Naive thymus-derived CD8-positive, alpha-beta T cell (primary cell): ENCODE measurements around the gene ENO2. TPM values are rescaled to one million over a fixed set of nuclear protein-coding genes. Genes with fewer than 3 reads are reported as not detected.
"Not testable (repeated sequence)": the region's sequence is repeated elsewhere in the genome, so short reads cannot be mapped to it uniquely, and the experiment has no call there.

Source experiments
- ATAC-seq, 2 donors: fragments of 150-1000 bp; cut with Tn5 transposase in 1 of 2; sonication (Bioruptor Pico), chemical (Tn5 transposase) in 1 of 2; 1 replicate in 1 of 2; 2 replicates in 1 of 2; pipeline ENCODE4 v1.10.0; 2021; ENCODE audit warnings: mild to moderate bottlenecking in 2 of 2, moderate library complexity in 2 of 2
- POLR2A ChIA-PET: fragments of 350-600 bp; sonication (Branson Sonifier 250); formaldehyde crosslinking; loops from one replicate; lab custom pipeline; 2021; ENCODE audit warnings: antibody characterized with exemption; lab: Charles Lee
- DNase-seq, 10 donors: peaks; one replicate each; pipeline versions ENCODE4 v3.0.0 to v3.0.0-alpha.2; 2020 to 2022
- H3K27ac Mint-ChIP-seq, 10 donors: one replicate each; pipeline ENCODE4 v1.8.0; 2020 to 2022; ENCODE audit warnings: mild to moderate bottlenecking in 10 of 10, mixed read lengths in 10 of 10, moderate library complexity in 4 of 10, inconsistent platforms in 1 of 10
- H3K27me3 Mint-ChIP-seq, 5 donors: one replicate each; pipeline ENCODE4 v1.8.0; 2021 to 2022; ENCODE audit warnings: mixed read lengths in 5 of 5
- H3K36me3 Mint-ChIP-seq, 3 donors: one replicate each; pipeline ENCODE4 v1.8.0; 2020 to 2022; ENCODE audit warnings: mixed read lengths in 3 of 3, mild to moderate bottlenecking in 2 of 3, inconsistent platforms in 1 of 3
- H3K4me1 Mint-ChIP-seq, 4 donors: one replicate each; pipeline ENCODE4 v1.8.0; 2021 to 2022; ENCODE audit warnings: mixed read lengths in 4 of 4
- H3K4me3 Mint-ChIP-seq, 10 donors: one replicate each; pipeline ENCODE4 v1.8.0; 2020 to 2022; ENCODE audit warnings: mild to moderate bottlenecking in 10 of 10, mixed read lengths in 10 of 10, moderate library complexity in 6 of 10, inconsistent platforms in 1 of 10
- H3K9me3 Mint-ChIP-seq, 9 donors: one replicate each; pipeline ENCODE4 v1.8.0; 2020 to 2022; ENCODE audit warnings: mixed read lengths in 9 of 9, mild to moderate bottlenecking in 3 of 9, inconsistent platforms in 1 of 9, moderate library complexity in 1 of 9
- polyA plus RNA-seq, 3 donors: library from polyadenylated mRNA; unstranded; fragments of 300-500 nt; fragmentation: Illumina TruSeq; gene quantifications; one replicate each; pipeline ENCODE4 v1.2.3, GENCODE V29; 2021
- total RNA-seq, 8 experiments: library from RNA in 2 of 8; stranded (reverse) in 2 of 8; gene quantifications; one replicate each; pipeline ENCODE4 v1.2.3 and lab custom pipeline; 2021 to 2026

ENO2 gene
- total and polyA plus RNA-seq, 5 experiments from 2014 or later, result 19.4 to 144 (median 29.2) TPM

DNA sequence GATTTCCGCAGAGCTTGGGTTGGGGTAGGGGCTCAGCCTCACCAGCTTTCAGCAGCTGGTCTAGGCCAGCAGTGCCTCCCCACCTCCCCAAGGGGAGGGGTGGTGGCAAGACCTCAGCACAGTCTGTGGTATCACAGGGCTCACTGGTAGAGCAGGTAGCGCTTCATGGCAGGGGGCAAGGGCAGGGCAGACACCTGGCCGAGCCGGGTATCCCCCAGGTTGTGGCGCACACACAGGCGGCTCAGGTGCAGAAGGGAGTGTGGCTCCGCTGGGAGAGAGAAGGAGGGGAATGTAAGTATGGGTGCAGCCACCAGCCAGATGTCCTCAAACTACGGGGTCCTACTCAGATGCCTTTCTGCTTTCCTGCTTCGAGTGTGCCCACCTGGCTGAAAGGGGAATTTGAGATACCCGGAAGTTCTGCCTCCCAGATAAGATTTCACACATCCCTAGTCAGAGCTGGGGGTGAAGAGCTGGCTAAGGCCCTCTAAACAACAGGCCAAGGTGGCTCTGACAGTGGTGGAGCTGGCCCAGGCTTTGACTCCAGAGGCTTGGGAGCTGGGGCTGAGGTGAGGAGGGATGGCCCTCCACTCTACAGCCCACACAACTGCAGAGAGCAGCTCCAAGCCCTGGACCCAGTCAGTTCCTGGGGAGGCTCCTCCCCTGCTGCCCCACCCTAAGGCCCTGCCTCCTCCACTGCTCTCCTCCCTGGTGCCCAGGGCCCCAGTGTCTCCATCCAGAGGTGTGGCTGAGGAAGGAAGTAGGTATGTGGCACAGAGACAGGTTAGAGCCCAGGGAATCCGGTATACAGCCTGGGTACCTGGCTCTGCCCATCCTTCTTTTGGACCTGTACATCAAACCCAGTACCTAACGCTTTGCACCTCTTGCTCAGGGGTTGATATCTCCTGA is 43.1 kb upstream of the ENO2 start:
- no peaks in the 10 kb centered on the region for H3K9me3 Mint-ChIP-seq
- DNase-seq (peak in 2 of 10 donors; percentile 6 to 61), ATAC-seq (no peak)
- H3K36me3 Mint-ChIP-seq, result peaks cover 0 to 22% (median 0%) of the 10 kb centered on the region in 3 donors
- H3K4me1 Mint-ChIP-seq, result peaks cover 37 to 65% (median 58%) of the 10 kb centered on the region in 4 donors
- H3K27ac Mint-ChIP-seq, result peak overlapping the region; percentile 53 to 95 (median 90)
- no peaks in the 10 kb centered on the region for H3K27me3 Mint-ChIP-seq
- peak overlapping the region; percentile 84 to 97 (median 90) for H3K4me3 Mint-ChIP-seq
- POLR2A ChIA-PET, result interaction anchor here (0.8 to 5.1 kb wide), 13 partner anchors 19 to 236 kb away, joined by 3 to 88 read pairs (median 27); partner anchors contain the start of genes C12orf57, CDCA3, ENO2 and P3H3

- ATAC-seq (peak; percentile 43 to 48), DNase-seq (peak; percentile 70 to 88 (median 84))
- POLR2A ChIA-PET, result interaction anchor here (0.6 to 5.1 kb wide), 37 partner anchors 8 to 379 kb away, joined by 3 to 88 read pairs (median 7); partner anchors contain the start of genes C12orf57, CDCA3, COPS7A and ENO2
- no peaks in the 10 kb centered on the region for H3K9me3 Mint-ChIP-seq
- H3K36me3 Mint-ChIP-seq, result peaks cover 0 to 25% (median 0%) of the 10 kb centered on the region in 3 donors
- peak overlapping the region; percentile 57 to 95 (median 90) for H3K27ac Mint-ChIP-seq
- peak overlapping the region; percentile 84 to 97 (median 90) for H3K4me3 Mint-ChIP-seq
- peaks cover 41 to 58% (median 54%) of the 10 kb centered on the region in 4 donors for H3K4me1 Mint-ChIP-seq
- H3K27me3 Mint-ChIP-seq, result no peaks in the 10 kb centered on the region
These were observed 42.0 kb upstream of the ENO2 start for GRCh38 chr12:6872073-6873048.

DNA sequence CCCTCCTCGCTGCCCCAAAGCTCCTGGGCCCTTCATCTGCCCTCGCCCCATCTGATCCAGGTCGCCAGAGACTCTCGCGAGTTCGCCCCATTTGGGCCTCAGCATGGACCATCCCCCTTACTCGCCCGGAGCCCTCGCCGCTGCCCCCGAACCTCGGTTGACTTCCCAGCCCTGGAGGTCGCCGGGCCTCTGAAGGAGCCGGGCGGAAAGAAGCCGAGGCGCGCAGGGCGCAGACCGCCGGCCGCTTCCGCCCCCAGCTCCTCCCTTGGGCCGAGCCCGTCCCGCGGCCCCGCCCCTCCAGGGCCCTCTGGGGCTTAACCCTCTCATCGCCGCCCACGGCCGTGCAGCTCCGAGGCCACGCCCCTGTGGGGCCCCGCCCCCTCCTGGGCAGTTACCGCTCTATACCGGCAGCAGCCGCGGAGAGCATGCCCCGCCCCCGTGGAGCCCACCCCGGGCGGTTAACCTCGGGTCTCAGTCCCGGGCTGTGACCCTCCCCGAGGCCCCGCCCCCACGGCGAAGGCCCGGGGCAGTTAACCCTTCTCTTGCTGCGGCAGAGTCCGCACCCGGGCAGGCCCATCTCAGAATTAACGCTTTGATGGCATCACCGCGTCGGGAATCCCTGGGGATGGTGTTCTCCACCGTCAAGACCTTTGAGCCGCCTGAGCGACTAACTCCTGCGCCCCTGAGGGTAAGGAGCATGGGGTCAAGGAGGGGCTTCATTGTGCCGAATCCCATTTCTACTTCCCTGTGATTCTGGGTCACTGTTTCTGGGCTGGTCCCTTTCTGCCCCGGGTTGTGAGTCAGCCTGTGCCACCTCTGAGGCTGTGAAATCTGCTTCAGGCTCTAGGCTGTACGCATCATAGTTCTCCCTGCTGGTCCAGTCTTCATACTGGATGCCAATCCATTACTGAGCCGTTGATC is 41.0 kb upstream of the ENO2 start, which contains the start of gene SPSB2:
SPSB2 (minus strand) TSS at position 210 of the 921 bp plus-strand sequence. CDS start 402 bp downstream, outside the sequence.
- H3K36me3 Mint-ChIP-seq, result peaks cover 0 to 26% (median 0%) of the 10 kb centered on the region in 3 donors
- no peaks in the 10 kb centered on the region for H3K9me3 Mint-ChIP-seq
- H3K4me3 Mint-ChIP-seq, result peak within 1 kb of the TSS; percentile 84 to 97 (median 90)
- ATAC-seq, result peak; percentile 77 to 90
- DNase-seq, result peak; percentile 95 to 100 (median 98)
- H3K27ac Mint-ChIP-seq, result peak within 1 kb of the TSS; percentile 80 to 95 (median 90)
- H3K27me3 Mint-ChIP-seq, result no peaks in the 10 kb centered on the region
- POLR2A ChIA-PET, result interaction anchor here (0.6 to 5.1 kb wide), 37 partner anchors 7 to 380 kb away, joined by 3 to 88 read pairs (median 7); partner anchors contain the start of genes C12orf57, CDCA3, COPS7A and ENO2
- H3K4me1 Mint-ChIP-seq, result peaks cover 37 to 53% (median 49%) of the 10 kb centered on the region in 4 donors

DNA sequence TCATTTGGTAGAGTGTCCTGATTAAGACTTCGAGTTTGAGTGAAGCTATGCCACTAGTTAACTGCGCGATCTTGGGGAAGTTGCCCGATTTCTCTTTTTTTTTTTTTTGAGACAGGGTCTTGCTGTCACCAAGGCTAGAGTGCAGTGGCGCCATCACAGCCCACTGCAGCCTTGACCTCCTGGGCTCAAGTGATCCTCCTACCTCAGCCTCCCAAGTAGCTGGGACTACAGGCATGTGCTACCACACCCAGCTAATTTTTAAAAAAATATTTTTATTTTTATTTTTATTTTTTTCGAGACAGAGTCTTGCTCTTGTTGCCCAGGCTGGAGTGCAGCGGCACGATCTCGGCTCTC is 40.4 kb upstream of the ENO2 start:
- not testable (repeated sequence) for DNase-seq, H3K9me3 Mint-ChIP-seq, ATAC-seq, H3K27me3 Mint-ChIP-seq
- peak overlapping the region; percentile 74 to 92 (median 86) for H3K27ac Mint-ChIP-seq
- H3K36me3 Mint-ChIP-seq, result peaks cover 0 to 26% (median 0%) of the 10 kb centered on the region in 3 donors
- POLR2A ChIA-PET, result interaction anchor here (0.6 to 5.1 kb wide), 12 partner anchors 18 to 340 kb away, joined by 3 to 88 read pairs (median 14); partner anchors contain the start of genes C12orf57, ENO2, GAPDH and LRRC23
- peak overlapping the region; percentile 84 to 97 (median 90) for H3K4me3 Mint-ChIP-seq
- peaks cover 31 to 47% (median 42%) of the 10 kb centered on the region in 4 donors for H3K4me1 Mint-ChIP-seq

GRCh38 chr12:6879824-6880223 is 34.6 kb upstream of the ENO2 start:
- H3K4me1 Mint-ChIP-seq, H3K27me3 Mint-ChIP-seq, H3K4me3 Mint-ChIP-seq, ATAC-seq, H3K27ac Mint-ChIP-seq, DNase-seq, H3K9me3 Mint-ChIP-seq: not testable (repeated sequence)
- H3K36me3 Mint-ChIP-seq, result peaks cover 0 to 23% (median 0%) of the 10 kb centered on the region in 3 donors
- POLR2A ChIA-PET, result interaction anchor here (0.6 to 0.9 kb wide), 3 partner anchors 7 to 742 kb away, joined by 3 to 4 read pairs (median 3); no protein-coding TSS in a partner anchor

DNA sequence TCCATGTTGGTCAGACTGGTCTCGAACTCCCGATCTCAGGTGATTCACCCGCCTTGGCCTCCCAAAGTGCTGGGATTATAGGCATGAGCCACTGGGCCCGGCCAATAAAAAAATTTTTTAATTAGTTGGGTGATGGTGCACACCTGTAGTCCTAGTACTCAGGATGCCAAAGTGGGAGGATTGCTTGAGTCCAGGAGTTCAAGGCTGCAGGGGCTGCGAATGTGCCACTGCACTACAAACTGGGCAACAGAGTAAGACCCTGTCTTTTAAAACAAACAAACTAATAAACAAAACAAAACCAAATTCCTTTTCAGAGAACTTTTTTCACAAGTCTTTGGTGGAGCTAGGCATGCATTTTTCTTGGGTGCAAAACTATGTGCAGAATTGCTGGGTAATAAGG is 31.1 kb upstream of the ENO2 start:
- no peak overlapping the region for H3K27ac Mint-ChIP-seq
- POLR2A ChIA-PET, result interaction anchor here (1.1 kb wide), 1 partner anchor 8 kb away, joined by 4 read pairs; no protein-coding TSS in a partner anchor
- ATAC-seq (no peak), DNase-seq (no peak)
- no peaks in the 10 kb centered on the region for H3K9me3 Mint-ChIP-seq
- H3K36me3 Mint-ChIP-seq, result peaks cover 0 to 16% (median 2%) of the 10 kb centered on the region in 3 donors
- H3K4me3 Mint-ChIP-seq, result no peak overlapping the region
- no peaks in the 10 kb centered on the region for H3K27me3 Mint-ChIP-seq
- H3K4me1 Mint-ChIP-seq, result peaks cover 0 to 1% (median 0%) of the 10 kb centered on the region in 4 donors

DNA sequence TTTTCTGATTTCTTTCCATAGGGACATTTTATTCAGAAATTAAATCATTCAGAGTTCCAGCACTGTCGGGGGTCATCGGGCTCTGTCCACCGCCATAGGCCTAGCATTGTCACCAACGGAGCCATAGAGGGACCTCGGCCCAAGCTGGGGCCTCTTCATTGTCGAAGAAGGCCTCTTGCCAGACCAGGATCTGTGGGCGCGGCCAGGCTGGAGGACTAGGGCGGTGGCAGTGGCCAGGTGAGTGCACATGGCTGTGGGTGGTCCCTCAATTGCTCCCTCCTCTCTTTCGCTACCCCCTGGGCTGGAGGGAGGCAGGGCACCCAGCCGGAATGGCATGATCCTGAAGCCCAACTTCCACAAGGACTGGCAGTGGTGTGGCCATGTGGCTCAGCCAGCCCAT is 30.7 kb upstream of the ENO2 start:
- H3K27ac Mint-ChIP-seq, result peak overlapping the region in 1 of 10 donors; percentile 24

GRCh38 chr12:6884539-6884938 is 29.8 kb upstream of the ENO2 start:
- H3K9me3 Mint-ChIP-seq, result no peaks in the 10 kb centered on the region
- POLR2A ChIA-PET, result interaction anchor here (0.7 to 1.0 kb wide), 2 partner anchors 11 to 59 kb away, joined by 3 to 4 read pairs; partner anchors contain the start of genes C12orf57, RNU7-1 and SPSB2
- ATAC-seq (no peak), DNase-seq (no peak)
- no peak overlapping the region for H3K4me3 Mint-ChIP-seq
- H3K27ac Mint-ChIP-seq, result peak overlapping the region in 1 of 10 donors; percentile 30
- H3K36me3 Mint-ChIP-seq, result peaks cover 0 to 16% (median 2%) of the 10 kb centered on the region in 3 donors
- no peaks in the 10 kb centered on the region for H3K27me3 Mint-ChIP-seq
- peaks cover 0 to 1% (median 0%) of the 10 kb centered on the region in 4 donors for H3K4me1 Mint-ChIP-seq

More for the DNA sequence above, 30.7 kb upstream of the ENO2 start:
- ATAC-seq, result no peak
- POLR2A ChIA-PET, result no interaction called here
- no peak for DNase-seq
- Mint-ChIP-seq H3K27me3 (no peaks in the 10 kb centered on the region), H3K4me1 (peaks cover 0 to 1% (median 0%) of the 10 kb centered on the region in 4 donors), H3K36me3 (peaks cover 0 to 16% (median 2%) of the 10 kb centered on the region in 3 donors), H3K4me3 (no peak overlapping the region), H3K9me3 (no peaks in the 10 kb centered on the region)

DNA sequence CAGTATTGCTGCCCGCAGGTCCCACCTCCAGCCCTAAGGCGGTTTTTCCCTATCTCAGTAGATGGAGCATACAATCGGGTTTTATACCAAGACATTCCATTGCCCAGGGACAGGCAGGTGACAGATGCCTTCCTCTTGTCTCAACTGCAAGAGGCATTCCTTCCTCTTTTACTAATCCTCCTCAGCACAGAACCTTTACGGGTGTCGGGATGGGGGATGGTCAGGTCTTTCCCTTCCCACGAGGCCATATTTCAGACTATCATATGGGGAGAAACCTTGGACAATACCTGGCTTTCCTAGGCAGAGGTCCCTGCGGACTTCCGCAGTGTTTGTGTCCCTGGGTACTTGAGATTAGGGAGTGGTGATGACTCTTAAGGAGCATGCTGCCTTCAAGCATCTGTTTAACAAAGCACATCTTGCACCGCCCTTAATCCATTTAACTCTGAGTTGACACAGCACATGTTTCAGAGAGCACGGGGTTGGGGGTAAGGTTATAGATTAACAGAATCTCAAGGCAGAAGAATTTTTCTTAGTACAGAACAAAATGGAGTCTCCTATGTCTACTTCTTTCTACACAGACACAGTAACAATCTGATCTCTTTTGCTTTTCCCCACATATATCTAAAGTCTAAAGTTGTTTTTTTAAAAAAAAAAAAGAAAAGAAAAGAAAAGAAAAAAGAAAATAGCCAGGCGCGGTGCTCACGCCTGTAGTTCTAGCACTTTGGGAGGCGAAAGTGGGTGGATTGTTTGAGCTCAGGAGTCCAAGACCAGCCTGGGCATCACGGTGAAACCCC is 28.0 kb upstream of the ENO2 start:
- POLR2A ChIA-PET, DNase-seq, ATAC-seq, H3K27ac Mint-ChIP-seq, H3K27me3 Mint-ChIP-seq, H3K9me3 Mint-ChIP-seq, H3K4me3 Mint-ChIP-seq: not testable (repeated sequence)
- Mint-ChIP-seq H3K4me1 (peaks cover 1 to 11% (median 10%) of the 10 kb centered on the region in 4 donors), H3K36me3 (peaks cover 0 to 16% (median 2%) of the 10 kb centered on the region in 3 donors)

GRCh38 chr12:6887460-6887859 is 26.9 kb upstream of the ENO2 start:
- no peak for ATAC-seq
- no peak for DNase-seq
- Mint-ChIP-seq H3K4me1 (peaks cover 1 to 15% (median 15%) of the 10 kb centered on the region in 4 donors), H3K27me3 (no peaks in the 10 kb centered on the region), H3K36me3 (peaks cover 0 to 14% (median 2%) of the 10 kb centered on the region in 3 donors), H3K4me3 (no peak overlapping the region), H3K9me3 (no peaks in the 10 kb centered on the region), H3K27ac (no peak overlapping the region)
- POLR2A ChIA-PET, result no interaction called here
